ENCODE results near the gene CDK10.

GRCh38 chr16:89646906-89647305 lies 39.6 kb upstream of the CDK10 start:
- TF ChIP-seq FOXM1 (IDR thresholded peaks at IDR 0.05; ENCODE audit: borderline replicate concordance) (no peak), CTBP1 (IDR thresholded peaks at IDR 0.05; ENCODE audit: borderline replicate concordance) (no peak), BHLHE40 (IDR thresholded peaks at IDR 0.05; ENCODE audit: borderline replicate concordance) (no peak), SP1 (IDR thresholded peaks at IDR 0.05) (no peak), TARDBP (IDR thresholded peaks at IDR 0.05) (no peak), FOXK2 (IDR thresholded peaks at IDR 0.05) (no peak), ELF4 (IDR thresholded peaks at IDR 0.05) (no peak), ZNF384 (IDR thresholded peaks at IDR 0.05) (no peak), ARNT (IDR thresholded peaks at IDR 0.05) (no peak), FOXA1 (IDR thresholded peaks at IDR 0.05) (no peak), HDGF (IDR thresholded peaks at IDR 0.05; ENCODE audit: borderline replicate concordance) (no peak), SUZ12 (IDR thresholded peaks at IDR 0.05) (no peak), L3MBTL2 (conservative IDR thresholded peaks at IDR 0.05) (no peak)

All from HEK293T (cell line).